A549 (cell line): ENCODE measurements around the gene PTPRD. TPM values are rescaled to one million over a fixed set of nuclear protein-coding genes. Genes with fewer than 3 reads are reported as not detected.

Experiments
- ATAC-seq, 2 experiments: fragments of 200-7000 bp in 1 of 2; fragments of >200 bp in 1 of 2; cut with Nextera tagmentation in 1 of 2; cut with Tn5 transposase in 1 of 2; 3 replicates each; pipeline versions ENCODE4 v1.8.0 to v1.9.1; 2018 to 2020; ENCODE audit warnings: mild to moderate bottlenecking in 1 of 2, moderate library complexity in 1 of 2
- CTCF ChIA-PET: fragments of 300-600 bp; sonication (Branson Sonifier 250); formaldehyde crosslinking; extraction: SDS; loops from one replicate; lab custom pipeline; 2021; ENCODE audit warnings: antibody characterized with exemption, inconsistent platforms; lab: Yijun Ruan, JAX
- POLR2A ChIA-PET: fragments of 350-600 bp; formaldehyde crosslinking; extraction: SDS; loops from one replicate; lab custom pipeline; 2021; ENCODE audit warnings: antibody characterized with exemption, inconsistent platforms; lab: Yijun Ruan, JAX
- DNase-seq, 2 experiments: peaks; one replicate each; pipeline versions ENCODE4 v3.0.0 to v3.0.0-alpha.2; 2011 to 2016; ENCODE audit warnings: low read depth in 1 of 2, low spot score in 1 of 2
- FAIRE-seq: peaks from 2 replicates; lab custom pipeline; 2011; peaks lifted over from hg19 to GRCh38; lab: Jason Lieb, UNC
- H3K27ac ChIP-seq, 2 experiments: fragments of >200 bp; sonication (Bioruptor Twin); formaldehyde crosslinking; 3 replicates each; pipeline ENCODE4 v1.5.1; 2016 to 2017
- H3K4me1 ChIP-seq: fragments of >200 bp; sonication (Bioruptor Twin); formaldehyde crosslinking; 3 replicates; pipeline ENCODE4 v1.6.1; 2016
- H3K4me2 ChIP-seq: fragments of >200 bp; sonication (Bioruptor Twin); formaldehyde crosslinking; 3 replicates; pipeline ENCODE4 v1.6.1; 2016
- H3K4me3 ChIP-seq: fragments of >200 bp; sonication (Bioruptor Twin); formaldehyde crosslinking; 3 replicates; pipeline ENCODE4 v1.5.1; 2016
- H3K9me3 ChIP-seq: fragments of >200 bp; sonication (Bioruptor Twin); formaldehyde crosslinking; 3 replicates; pipeline ENCODE4 v1.6.1; 2016
- BHLHE40 ChIP-seq: IDR thresholded peaks from 2 replicates; pipeline ENCODE4 v1.6.1; 2012; ENCODE audit warnings: low read depth, low read length, inconsistent platforms
- CBX2 ChIP-seq: fragments of 200-600 bp; sonication (generic); IDR thresholded peaks from 2 replicates; pipeline ENCODE4 v1.6.1; 2016; ENCODE audit warnings: low read depth, mild to moderate bottlenecking, borderline replicate concordance
- CBX8 ChIP-seq: fragments of 200-600 bp; sonication (generic); IDR thresholded peaks from 2 replicates; pipeline ENCODE4 v1.6.1; 2016
- CHD2 ChIP-seq: fragments of 150-350 bp; IDR thresholded peaks from 2 replicates; pipeline ENCODE4 v1.6.1; 2014; ENCODE audit warnings: low read length; ENCODE audit not compliant: partially characterized antibody
- CHD4 ChIP-seq: fragments of 200-600 bp; sonication (generic); IDR thresholded peaks from 2 replicates; pipeline ENCODE4 v1.6.1; 2016; ENCODE audit warnings: antibody characterized with exemption, mild to moderate bottlenecking, borderline replicate concordance
- EHF ChIP-seq: fragments of 250-450 bp; sonication (Bioruptor Pico); IDR thresholded peaks from 2 replicates; pipeline ENCODE4 v1.5.0; 2020; ENCODE audit warnings: mild to moderate bottlenecking
- EHMT2 ChIP-seq: fragments of 200-600 bp; sonication (generic); IDR thresholded peaks from 2 replicates; pipeline ENCODE4 v1.6.1; 2016; ENCODE audit warnings: antibody characterized with exemption, low read depth, mild to moderate bottlenecking, moderate library complexity
- EP300 ChIP-seq, 2 experiments: fragments of >200 bp; sonication (Bioruptor Twin); formaldehyde crosslinking; IDR thresholded peaks; 2 replicates in 1 of 2; 3 replicates in 1 of 2; pipeline ENCODE4 v1.6.1; 2016 to 2017
- ESRRA ChIP-seq: fragments of 150-350 bp; IDR thresholded peaks from 2 replicates; pipeline ENCODE4 v1.6.1; 2014; ENCODE audit warnings: mild to moderate bottlenecking, low read length, borderline replicate concordance
- FOSB ChIP-seq: fragments of 250-450 bp; sonication (Bioruptor Pico); IDR thresholded peaks from 2 replicates; pipeline ENCODE4 v1.5.0; 2020; ENCODE audit warnings: mild to moderate bottlenecking, moderate library complexity
- FOSL2 ChIP-seq, 2 experiments: fragments of 450-650 bp in 1 of 2; fragments of >200 bp in 1 of 2; sonication (Bioruptor Twin) in 1 of 2; formaldehyde crosslinking; IDR thresholded peaks; 2 replicates each; pipeline versions ENCODE4 v1.5.0 to v1.6.1; 2016 to 2020; ENCODE audit warnings: mild to moderate bottlenecking in 1 of 2, moderate library complexity in 1 of 2
- HOXA7 ChIP-seq: fragments of 250-450 bp; sonication (Bioruptor Pico); IDR thresholded peaks from 2 replicates; pipeline ENCODE4 v1.5.0; 2020; ENCODE audit warnings: mild to moderate bottlenecking, moderate library complexity
- HOXB13 ChIP-seq: fragments of 250-450 bp; sonication (Bioruptor Pico); IDR thresholded peaks from 2 replicates; pipeline ENCODE4 v1.5.0; 2020; ENCODE audit warnings: low read depth, mild to moderate bottlenecking, moderate library complexity
- HOXB5 ChIP-seq: fragments of 250-450 bp; sonication (Bioruptor Pico); IDR thresholded peaks from 2 replicates; pipeline ENCODE4 v1.5.0; 2020; ENCODE audit warnings: mild to moderate bottlenecking, moderate library complexity
- JUNB ChIP-seq: fragments of >200 bp; sonication (Bioruptor Twin); formaldehyde crosslinking; IDR thresholded peaks from 2 replicates; pipeline ENCODE4 v1.6.1; 2016
- KDM5A ChIP-seq: fragments of 200-600 bp; sonication (generic); IDR thresholded peaks from 2 replicates; pipeline ENCODE4 v1.6.1; 2016; ENCODE audit warnings: antibody characterized with exemption, mild to moderate bottlenecking
- MAZ ChIP-seq: fragments of 150-350 bp; IDR thresholded peaks from 2 replicates; pipeline ENCODE4 v1.6.1; 2014; ENCODE audit warnings: antibody characterized with exemption, low read depth, low read length, borderline replicate concordance
- MYC ChIP-seq: IDR thresholded peaks from 2 replicates; pipeline ENCODE4 v1.6.1; 2012; ENCODE audit warnings: mild to moderate bottlenecking, inconsistent platforms, low read length, improper control_type of control experiment, borderline replicate concordance
- NR3C1 ChIP-seq: fragments of >200 bp; sonication (Bioruptor Twin); formaldehyde crosslinking; IDR thresholded peaks from 3 replicates; pipeline ENCODE4 v1.6.1; 2017
- POLR2A ChIP-seq: IDR thresholded peaks from 2 replicates; pipeline ENCODE4 v1.6.1; 2012; ENCODE audit warnings: mild to moderate bottlenecking, low read length
- POLR2AphosphoS2 ChIP-seq: conservative IDR thresholded peaks from 2 replicates; pipeline ENCODE4 v1.6.1; 2012; ENCODE audit warnings: low read length, improper control_type of control experiment, inconsistent platforms
- RARB ChIP-seq: fragments of 250-450 bp; sonication (Bioruptor Pico); IDR thresholded peaks from 2 replicates; pipeline ENCODE4 v1.8.0; 2021; ENCODE audit warnings: mild to moderate bottlenecking, moderate library complexity
- RCOR1 ChIP-seq: fragments of 150-350 bp; IDR thresholded peaks from 2 replicates; pipeline ENCODE4 v1.6.1; 2014; ENCODE audit warnings: antibody characterized with exemption, low read length, low read depth
- RFX5 ChIP-seq: fragments of 450-650 bp; IDR thresholded peaks from 2 replicates; pipeline ENCODE4 v1.7.1; 2014; ENCODE audit warnings: antibody characterized with exemption, mild to moderate bottlenecking, moderate library complexity
- SMC3 ChIP-seq: fragments of >200 bp; sonication (Bioruptor Twin); formaldehyde crosslinking; IDR thresholded peaks from 3 replicates; pipeline ENCODE4 v1.6.1; 2018; ENCODE audit warnings: inconsistent platforms
- SREBF2 ChIP-seq: fragments of 450-650 bp; IDR thresholded peaks from 2 replicates; pipeline ENCODE4 v1.6.1; 2014; ENCODE audit warnings: mild to moderate bottlenecking, moderate library complexity
- TFCP2L1 ChIP-seq: fragments of 250-450 bp; sonication (Bioruptor Pico); IDR thresholded peaks from 2 replicates; pipeline ENCODE4 v1.5.0; 2021; ENCODE audit warnings: mild to moderate bottlenecking
- ZC3H11A ChIP-seq: fragments of 450-650 bp; IDR thresholded peaks from 2 replicates; pipeline ENCODE4 v1.6.1; 2014; ENCODE audit warnings: antibody characterized with exemption, mild to moderate bottlenecking
- ZFP36 ChIP-seq: fragments of 450-650 bp; IDR thresholded peaks from 2 replicates; pipeline ENCODE4 v1.6.1; 2014; ENCODE audit warnings: borderline replicate concordance; ENCODE audit not compliant: partially characterized antibody
- ZNF302 ChIP-seq: fragments of 250-450 bp; sonication (Bioruptor Pico); IDR thresholded peaks from 2 replicates; pipeline ENCODE4 v1.9.0; 2021; ENCODE audit warnings: inconsistent platforms, mild to moderate bottlenecking, moderate library complexity
- ZSCAN20 ChIP-seq: fragments of 250-450 bp; sonication (Bioruptor Pico); IDR thresholded peaks from 2 replicates; pipeline ENCODE4 v1.8.0; 2022; ENCODE audit warnings: mild to moderate bottlenecking, moderate library complexity
- WGBS: methylation state at CpG from one replicate; pipeline ENCODE4 v1.1.6; 2017; ENCODE audit errors: missing lambda C conversion rate; 5-methylcytosine and 5-hydroxymethylcytosine counted together
- polyA plus RNA-seq, 4 experiments: library from polyadenylated mRNA; depleted of rRNA in 3 of 4; stranded (reverse); fragments of >200 nt; fragmentation: RNase III in 1 of 4; extraction: RNeasy Plus Mini Kit Qiagen cat#74134 plus additional on column Dnase treatment in 1 of 4; gene quantifications; 2 replicates in 3 of 4; 3 replicates in 1 of 4; pipeline ENCODE4 v1.2.3, GENCODE V29; 2011 to 2017
- TF ChIP-seq, protein P1 (sequence below): fragments of >200 bp; sonication (Bioruptor Twin); formaldehyde crosslinking; IDR thresholded peaks from 3 replicates; pipeline ENCODE4 v1.5.1; 2016
- TF ChIP-seq, protein P2 (sequence below): IDR thresholded peaks from 2 replicates; pipeline ENCODE4 v1.6.1; 2012
- TF ChIP-seq, protein P3 (sequence below): fragments of >200 bp; sonication (Bioruptor Twin); formaldehyde crosslinking; IDR thresholded peaks from 3 replicates; pipeline ENCODE4 v1.6.1; 2016
- TF ChIP-seq, protein P4 (sequence below): fragments of 150-350 bp; IDR thresholded peaks from 2 replicates; pipeline ENCODE4 v1.6.1; 2014; ENCODE audit warnings: low read depth, mild to moderate bottlenecking, low read length

PTPRD gene
- polyA plus RNA-seq, 2 of the 4 experiments (the other 2 are of a cell fraction) = 0.39 to 1.3 TPM

DNA sequence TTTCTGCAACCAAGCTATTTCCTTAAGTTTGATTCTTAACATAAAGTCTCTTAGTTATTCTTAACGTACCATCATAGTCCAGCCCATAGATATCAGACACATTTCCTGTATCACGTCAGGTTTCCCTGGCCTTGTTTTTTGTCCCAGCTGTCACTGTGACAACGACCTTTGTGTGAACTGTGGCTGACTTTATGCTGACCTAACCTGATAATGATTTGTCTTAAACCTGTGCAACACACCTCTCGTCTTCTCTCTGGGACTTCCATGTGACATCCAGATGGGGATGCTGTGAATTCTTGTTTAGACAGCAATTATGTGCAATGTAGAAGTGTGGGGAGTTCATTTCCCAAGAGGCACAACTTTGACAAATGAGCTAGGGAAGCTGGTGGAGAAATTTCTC, 662.8 kb downstream of the PTPRD start:
- CTCF ChIA-PET = no interaction called here
- under 1% methylated on average over 4 of the region's 4 CpGs for WGBS
- Histone ChIP-seq H3K27ac (no peak overlapping the region), H3K4me1 (no peaks in the 10 kb centered on the region), H3K4me3 (no peak overlapping the region), H3K4me2 (no peak overlapping the region), H3K9me3 (no peaks in the 10 kb centered on the region)
- ATAC-seq (no peak), DNase-seq (no peak), FAIRE-seq (no peak)
- POLR2A ChIA-PET = no interaction called here
- TF ChIP-seq POLR2A (no peak), MYC (no peak), BHLHE40 (no peak), ZNF302 (no peak), RARB (CRISPR knock-in tag) (no peak), SREBF2 (no peak), POLR2AphosphoS2 (no peak), HOXB13 (CRISPR knock-in tag) (no peak), ESRRA (no peak), KDM5A (no peak), EP300 (IDR thresholded peaks at IDR 0.05) (no peak)

DNA sequence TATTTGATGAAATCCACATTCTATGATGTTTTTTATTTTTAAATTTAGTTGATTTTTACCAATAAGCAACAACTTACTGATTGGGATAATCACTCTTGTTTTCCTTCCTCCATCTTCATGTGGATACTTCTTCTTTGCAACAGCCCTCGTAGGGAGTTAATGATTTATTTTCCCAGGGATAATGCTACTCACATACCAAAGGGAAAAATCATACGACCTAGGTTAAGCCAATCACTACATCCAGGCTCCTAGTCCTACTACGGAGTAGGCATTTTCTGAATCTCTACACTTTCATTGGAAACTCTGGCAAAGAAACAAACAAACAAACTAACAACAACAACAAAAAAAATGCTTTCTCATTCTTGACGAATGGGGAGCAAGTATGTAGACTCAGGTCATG, 663.4 kb downstream of the PTPRD start:
- FAIRE-seq (no peak), ATAC-seq (no peak), DNase-seq (no peak)
- Histone ChIP-seq H3K4me3 (no peak overlapping the region), H3K27ac (no peak overlapping the region), H3K4me1 (no peaks in the 10 kb centered on the region), H3K9me3 (no peaks in the 10 kb centered on the region), H3K4me2 (no peak overlapping the region)
- ChIA-PET POLR2A (no interaction called here), CTCF (no interaction called here)
- TF ChIP-seq CBX8 = no peak
- TF ChIP-seq ZSCAN20 (CRISPR knock-in tag) = no peak
- no peak for TF ChIP-seq ZFP36
- no peak for TF ChIP-seq RCOR1
- no peak for TF ChIP-seq CHD2
- TF ChIP-seq, protein P1, sequence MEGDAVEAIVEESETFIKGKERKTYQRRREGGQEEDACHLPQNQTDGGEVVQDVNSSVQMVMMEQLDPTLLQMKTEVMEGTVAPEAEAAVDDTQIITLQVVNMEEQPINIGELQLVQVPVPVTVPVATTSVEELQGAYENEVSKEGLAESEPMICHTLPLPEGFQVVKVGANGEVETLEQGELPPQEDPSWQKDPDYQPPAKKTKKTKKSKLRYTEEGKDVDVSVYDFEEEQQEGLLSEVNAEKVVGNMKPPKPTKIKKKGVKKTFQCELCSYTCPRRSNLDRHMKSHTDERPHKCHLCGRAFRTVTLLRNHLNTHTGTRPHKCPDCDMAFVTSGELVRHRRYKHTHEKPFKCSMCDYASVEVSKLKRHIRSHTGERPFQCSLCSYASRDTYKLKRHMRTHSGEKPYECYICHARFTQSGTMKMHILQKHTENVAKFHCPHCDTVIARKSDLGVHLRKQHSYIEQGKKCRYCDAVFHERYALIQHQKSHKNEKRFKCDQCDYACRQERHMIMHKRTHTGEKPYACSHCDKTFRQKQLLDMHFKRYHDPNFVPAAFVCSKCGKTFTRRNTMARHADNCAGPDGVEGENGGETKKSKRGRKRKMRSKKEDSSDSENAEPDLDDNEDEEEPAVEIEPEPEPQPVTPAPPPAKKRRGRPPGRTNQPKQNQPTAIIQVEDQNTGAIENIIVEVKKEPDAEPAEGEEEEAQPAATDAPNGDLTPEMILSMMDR = no peak
- TF ChIP-seq TFCP2L1 (CRISPR knock-in tag) = no peak
- no peak for TF ChIP-seq RFX5
- no peak for TF ChIP-seq NR3C1
- TF ChIP-seq SMC3 = no peak
- TF ChIP-seq EP300 (IDR thresholded peaks at IDR 0.05) = no peak
- TF ChIP-seq EHF (CRISPR knock-in tag) = no peak
- TF ChIP-seq, protein P2, sequence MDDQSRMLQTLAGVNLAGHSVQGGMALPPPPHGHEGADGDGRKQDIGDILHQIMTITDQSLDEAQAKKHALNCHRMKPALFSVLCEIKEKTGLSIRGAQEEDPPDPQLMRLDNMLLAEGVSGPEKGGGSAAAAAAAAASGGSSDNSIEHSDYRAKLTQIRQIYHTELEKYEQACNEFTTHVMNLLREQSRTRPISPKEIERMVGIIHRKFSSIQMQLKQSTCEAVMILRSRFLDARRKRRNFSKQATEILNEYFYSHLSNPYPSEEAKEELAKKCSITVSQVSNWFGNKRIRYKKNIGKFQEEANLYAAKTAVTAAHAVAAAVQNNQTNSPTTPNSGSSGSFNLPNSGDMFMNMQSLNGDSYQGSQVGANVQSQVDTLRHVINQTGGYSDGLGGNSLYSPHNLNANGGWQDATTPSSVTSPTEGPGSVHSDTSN = no peak
- no peak for TF ChIP-seq POLR2AphosphoS2
- no peak for TF ChIP-seq ESRRA
- TF ChIP-seq MAZ = no peak
- TF ChIP-seq SREBF2 = no peak
- no peak for TF ChIP-seq HOXB5 (CRISPR knock-in tag)
- TF ChIP-seq CBX2 = no peak
- WGBS = under 1% methylated on average over 4 of the region's 4 CpGs

DNA sequence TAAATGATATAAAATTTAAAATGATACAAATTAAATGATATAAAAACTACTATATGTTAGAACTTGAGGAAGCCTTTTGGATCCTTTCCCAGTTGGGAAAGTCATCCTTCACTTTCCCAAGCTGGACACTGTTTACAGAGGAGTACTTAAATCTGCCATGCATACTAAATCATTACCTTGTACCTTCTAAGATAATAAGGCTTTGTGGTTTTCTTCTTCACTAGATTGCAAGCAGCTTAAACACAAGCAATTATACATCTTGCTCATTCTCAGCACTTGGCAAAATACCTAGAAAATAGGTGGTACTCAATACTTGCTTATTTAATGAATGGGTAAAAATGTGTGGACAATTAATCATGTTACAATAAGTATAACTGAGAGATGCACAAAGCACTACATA, 666.8 kb downstream of the PTPRD start:
- no peak for ATAC-seq
- Histone ChIP-seq H3K4me2 (no peak overlapping the region), H3K4me1 (no peaks in the 10 kb centered on the region), H3K27ac (no peak overlapping the region), H3K4me3 (no peak overlapping the region), H3K9me3 (no peaks in the 10 kb centered on the region)
- ChIA-PET CTCF (no interaction called here), POLR2A (no interaction called here)
- FAIRE-seq = no peak
- DNase-seq = no peak
- TF ChIP-seq EHMT2 (no peak), ZNF302 (no peak), ZC3H11A (no peak), JUNB (no peak), HOXA7 (CRISPR knock-in tag) (no peak), FOSL2 (IDR thresholded peaks at IDR 0.05) (no peak), FOSL2 (CRISPR knock-in tag; IDR thresholded peaks at IDR 0.05) (no peak), EHF (CRISPR knock-in tag) (no peak), RCOR1 (no peak), SMC3 (no peak), CHD4 (no peak), FOSB (no peak)
- TF ChIP-seq, protein P3, sequence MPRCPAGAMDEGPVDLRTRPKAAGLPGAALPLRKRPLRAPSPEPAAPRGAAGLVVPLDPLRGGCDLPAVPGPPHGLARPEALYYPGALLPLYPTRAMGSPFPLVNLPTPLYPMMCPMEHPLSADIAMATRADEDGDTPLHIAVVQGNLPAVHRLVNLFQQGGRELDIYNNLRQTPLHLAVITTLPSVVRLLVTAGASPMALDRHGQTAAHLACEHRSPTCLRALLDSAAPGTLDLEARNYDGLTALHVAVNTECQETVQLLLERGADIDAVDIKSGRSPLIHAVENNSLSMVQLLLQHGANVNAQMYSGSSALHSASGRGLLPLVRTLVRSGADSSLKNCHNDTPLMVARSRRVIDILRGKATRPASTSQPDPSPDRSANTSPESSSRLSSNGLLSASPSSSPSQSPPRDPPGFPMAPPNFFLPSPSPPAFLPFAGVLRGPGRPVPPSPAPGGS = no peak
- TF ChIP-seq, protein P4, sequence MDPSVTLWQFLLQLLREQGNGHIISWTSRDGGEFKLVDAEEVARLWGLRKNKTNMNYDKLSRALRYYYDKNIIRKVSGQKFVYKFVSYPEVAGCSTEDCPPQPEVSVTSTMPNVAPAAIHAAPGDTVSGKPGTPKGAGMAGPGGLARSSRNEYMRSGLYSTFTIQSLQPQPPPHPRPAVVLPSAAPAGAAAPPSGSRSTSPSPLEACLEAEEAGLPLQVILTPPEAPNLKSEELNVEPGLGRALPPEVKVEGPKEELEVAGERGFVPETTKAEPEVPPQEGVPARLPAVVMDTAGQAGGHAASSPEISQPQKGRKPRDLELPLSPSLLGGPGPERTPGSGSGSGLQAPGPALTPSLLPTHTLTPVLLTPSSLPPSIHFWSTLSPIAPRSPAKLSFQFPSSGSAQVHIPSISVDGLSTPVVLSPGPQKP = no peak
